AG04449 (cell line): ENCODE results near the gene SLC22A1.
"Not testable (repeated sequence)": the region's sequence is repeated elsewhere in the genome, so short reads cannot be mapped to it uniquely, and the experiment has no call there.

Source experiments
- CTCF ChIA-PET: fragments of 350-600 bp; formaldehyde crosslinking; extraction: SDS; loops from one replicate; lab custom pipeline; 2021; ENCODE audit warnings: antibody characterized with exemption; lab: Yijun Ruan, JAX
- POLR2A ChIA-PET: fragments of 400-600, 350-600 bp; formaldehyde crosslinking; extraction: SDS; loops from one replicate; lab custom pipeline; 2020; ENCODE audit warnings: antibody characterized with exemption, inconsistent platforms; lab: Yijun Ruan, JAX
- DNase-seq: peaks from one replicate; pipeline ENCODE4 v3.0.0-alpha.2; 2010; ENCODE audit warnings: low read depth, low spot score
- H3K4me3 ChIP-seq: 2 replicates; pipeline ENCODE4 v1.5.1; 2011; ENCODE audit warnings: low read depth, mild to moderate bottlenecking, control low read depth, low read length
- CTCF ChIP-seq: IDR thresholded peaks from one replicate; pipeline ENCODE4 v1.5.1; 2011; ENCODE audit warnings: mild to moderate bottlenecking, moderate library complexity, low read length, control low read depth, inconsistent platforms; ENCODE audit not compliant: insufficient read depth; ENCODE audit errors: missing control alignments

SLC22A1 gene

GRCh38 chr6:160139420-160139851, 17.8 kb downstream of the SLC22A1 start:
- POLR2A ChIA-PET, result no interaction called here
- no peak overlapping the region for H3K4me3 ChIP-seq
- peak; percentile 67 for DNase-seq
- CTCF ChIA-PET, result interaction anchor here (1.4 to 3.5 kb wide), 5 partner anchors 11 to 317 kb away, joined by 4 to 47 read pairs (median 14); no protein-coding TSS in a partner anchor
- no peak for TF ChIP-seq CTCF

GRCh38 chr6:160140493-160140892, 18.9 kb downstream of the SLC22A1 start:
- ChIA-PET CTCF (interaction anchor here (1.4 to 4.4 kb wide), 2 partner anchors 13 to 316 kb away, joined by 3 to 25 read pairs; no protein-coding TSS in a partner anchor), POLR2A (interaction anchor here (0.5 kb wide), 1 partner anchor 155 kb away, joined by 3 read pairs; no protein-coding TSS in a partner anchor)
- not testable (repeated sequence) for H3K4me3 ChIP-seq, DNase-seq

GRCh38 chr6:160141001-160141726, 19.5 kb downstream of the SLC22A1 start:
- DNase-seq, result peak; percentile 46
- POLR2A ChIA-PET, result interaction anchor here (0.5 kb wide), 1 partner anchor 155 kb away, joined by 3 read pairs; no protein-coding TSS in a partner anchor
- no peak overlapping the region for H3K4me3 ChIP-seq
- CTCF ChIA-PET, result interaction anchor here (1.4 to 4.4 kb wide), 3 partner anchors 12 to 315 kb away, joined by 3 to 25 read pairs (median 3); no protein-coding TSS in a partner anchor
- TF ChIP-seq CTCF, result no peak

- CTCF ChIA-PET, result interaction anchor here (1.5 to 4.4 kb wide), 2 partner anchors 11 to 314 kb away, joined by 3 to 25 read pairs; no protein-coding TSS in a partner anchor
- TF ChIP-seq CTCF, result no peak
- POLR2A ChIA-PET, result no interaction called here
- DNase-seq, result no peak
- no peak overlapping the region for H3K4me3 ChIP-seq
Observed at GRCh38 chr6:160142115-160142715, 20.6 kb downstream of the SLC22A1 start.

- no peak for TF ChIP-seq CTCF
- POLR2A ChIA-PET, result no interaction called here
- H3K4me3 ChIP-seq, result no peak overlapping the region
- no peak for DNase-seq
- CTCF ChIA-PET, result interaction anchor here (0.8 kb wide), 1 partner anchor 8 kb away, joined by 4 read pairs; no protein-coding TSS in a partner anchor
Observed at GRCh38 chr6:160146454-160147145, 25.0 kb downstream of the SLC22A1 start.

- no peak for DNase-seq
- H3K4me3 ChIP-seq, result no peak overlapping the region
- no peak for TF ChIP-seq CTCF
- POLR2A ChIA-PET, result no interaction called here
- CTCF ChIA-PET, result interaction anchor here (0.8 kb wide), 1 partner anchor 9 kb away, joined by 4 read pairs; no protein-coding TSS in a partner anchor
Observed at GRCh38 chr6:160147146-160147536, 25.5 kb downstream of the SLC22A1 start.
